SKM-1 treated with dmso at 0.1 percent for 144 hours (cell line): Measurements from ENCODE around the gene CDYL2.

Source experiments
- DNase-seq: peaks from one replicate; lab custom pipeline; 2025; ENCODE audit not compliant: unreplicated experiment; lab: John Stamatoyannopoulos, UW

Gene CDYL2

DNA sequence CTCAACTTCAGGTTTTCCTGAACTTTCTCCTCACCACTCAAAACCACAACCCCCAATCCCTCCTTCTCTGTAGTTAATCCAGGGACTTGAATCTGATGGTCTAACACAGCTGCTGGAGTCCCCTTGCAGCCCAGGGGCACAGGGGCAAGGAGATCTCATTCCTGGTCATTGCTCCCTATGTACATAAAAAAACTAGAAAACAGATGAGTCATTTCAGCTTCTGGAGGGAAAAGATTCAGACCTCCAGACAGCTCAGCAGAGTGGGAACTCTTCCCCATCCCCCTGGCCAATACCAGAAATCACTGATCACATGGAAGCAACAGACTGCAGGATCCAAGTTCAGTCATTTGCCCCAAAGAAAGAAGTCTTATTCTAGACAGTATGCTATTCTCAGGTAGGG, 201.5 kb downstream of the CDYL2 start:
- no peak for DNase-seq

DNA sequence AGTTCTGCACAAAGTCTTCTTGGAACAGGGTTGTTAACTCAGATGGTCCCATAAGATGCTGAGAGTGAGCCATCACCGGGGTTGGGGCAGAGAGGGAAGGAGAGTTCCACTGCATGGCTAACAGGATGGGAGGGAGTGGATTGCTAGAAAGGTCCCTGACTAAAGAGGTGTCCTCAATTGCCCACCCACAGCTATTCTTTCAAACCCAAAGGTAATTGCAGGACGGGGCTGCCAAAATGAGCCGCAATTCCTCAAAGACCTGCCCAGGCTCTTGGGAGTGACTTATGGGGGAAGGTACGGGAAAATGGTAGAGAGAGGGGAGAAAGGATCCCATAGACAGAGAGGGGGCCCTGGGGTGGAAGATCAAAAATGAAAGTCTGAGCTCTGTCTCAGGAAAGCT, 203.2 kb downstream of the CDYL2 start:
- no peak for DNase-seq

DNA sequence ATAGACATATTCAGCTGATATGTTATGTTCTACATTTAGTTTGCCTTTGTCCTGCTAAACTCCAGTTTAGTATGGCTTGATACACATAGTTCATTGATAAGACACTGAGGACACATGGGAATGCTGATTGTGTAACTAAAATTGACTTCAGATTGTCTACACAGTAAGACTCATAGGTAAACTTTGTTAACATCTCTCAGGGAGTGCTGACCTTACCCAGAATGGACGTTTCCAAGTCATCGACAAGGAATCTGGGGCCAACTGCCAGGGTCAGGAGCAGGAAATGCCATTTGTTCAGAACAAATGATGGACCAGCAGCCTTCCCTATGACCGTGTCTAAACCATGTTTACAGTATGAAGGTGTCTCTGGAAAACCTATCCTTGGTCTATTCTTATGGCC, 204.9 kb downstream of the CDYL2 start:
- no peak for DNase-seq

DNA sequence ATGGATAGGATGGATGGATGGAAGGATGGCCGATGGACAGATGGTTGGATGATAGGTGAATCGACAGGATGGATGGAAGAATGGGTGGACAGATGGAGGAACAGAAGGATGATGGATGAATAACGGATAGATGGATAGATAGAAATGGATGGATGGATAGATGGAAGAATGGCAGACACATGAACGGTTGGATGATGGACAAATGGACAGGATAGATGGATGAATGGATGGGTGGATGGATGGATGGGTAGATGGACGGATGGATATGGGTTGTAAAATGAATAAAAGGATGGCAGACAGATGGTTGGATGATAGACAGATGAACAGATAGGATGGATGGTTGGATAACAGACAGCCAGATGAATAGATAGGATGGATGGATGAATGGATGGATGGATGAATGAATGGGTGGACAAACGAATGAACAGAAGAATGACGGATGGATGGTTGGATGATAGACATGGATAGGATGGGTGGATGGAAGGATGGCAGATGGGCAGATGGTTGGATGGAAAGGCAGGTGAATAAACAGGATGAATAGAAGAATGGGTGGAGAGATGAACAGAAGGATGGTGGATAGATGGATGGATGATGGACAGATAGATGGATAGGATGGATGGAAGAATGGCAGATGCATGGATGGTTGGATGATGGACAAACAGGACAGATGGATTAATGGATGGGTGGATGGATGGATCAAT, 207.7 kb downstream of the CDYL2 start:
- no peak for DNase-seq

DNA sequence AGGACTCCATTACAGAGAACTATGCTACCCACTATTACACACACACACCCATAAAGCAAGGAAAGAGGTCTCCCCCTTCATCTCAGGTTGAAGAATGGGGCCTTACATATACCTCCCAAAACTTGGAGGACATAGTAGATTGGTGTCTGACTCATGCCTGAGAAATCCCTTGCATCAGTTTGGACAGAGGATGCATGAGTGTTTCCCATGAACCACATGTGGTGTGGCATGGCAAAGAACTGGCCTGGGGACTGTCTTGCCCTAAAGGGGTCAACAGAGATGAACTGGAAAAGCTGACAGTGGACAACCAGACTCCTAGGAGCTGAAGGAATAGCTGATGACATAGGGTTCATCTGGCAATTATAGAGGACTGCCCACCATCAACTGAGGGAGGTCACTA, 209.6 kb downstream of the CDYL2 start:
- no peak for DNase-seq

DNA sequence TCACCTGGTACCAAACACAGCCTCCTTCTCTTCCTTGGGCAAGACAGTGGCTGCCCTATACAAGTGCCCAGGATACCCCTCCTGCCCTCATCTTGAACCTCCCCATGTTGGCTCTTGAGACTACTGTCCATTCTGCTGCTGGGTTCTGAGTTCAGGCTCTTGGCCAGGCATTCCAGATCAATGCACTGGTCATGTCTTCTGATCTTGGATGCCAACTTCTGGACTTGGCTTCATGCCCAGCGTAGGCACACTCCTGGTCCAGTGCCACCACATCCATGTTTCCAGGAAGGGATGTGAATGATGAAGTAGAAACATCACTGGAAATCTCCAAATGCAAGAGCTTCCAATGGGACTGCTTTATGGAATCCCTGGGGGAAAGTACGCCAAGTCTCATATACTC, 212.1 kb downstream of the CDYL2 start:
- no peak for DNase-seq

DNA sequence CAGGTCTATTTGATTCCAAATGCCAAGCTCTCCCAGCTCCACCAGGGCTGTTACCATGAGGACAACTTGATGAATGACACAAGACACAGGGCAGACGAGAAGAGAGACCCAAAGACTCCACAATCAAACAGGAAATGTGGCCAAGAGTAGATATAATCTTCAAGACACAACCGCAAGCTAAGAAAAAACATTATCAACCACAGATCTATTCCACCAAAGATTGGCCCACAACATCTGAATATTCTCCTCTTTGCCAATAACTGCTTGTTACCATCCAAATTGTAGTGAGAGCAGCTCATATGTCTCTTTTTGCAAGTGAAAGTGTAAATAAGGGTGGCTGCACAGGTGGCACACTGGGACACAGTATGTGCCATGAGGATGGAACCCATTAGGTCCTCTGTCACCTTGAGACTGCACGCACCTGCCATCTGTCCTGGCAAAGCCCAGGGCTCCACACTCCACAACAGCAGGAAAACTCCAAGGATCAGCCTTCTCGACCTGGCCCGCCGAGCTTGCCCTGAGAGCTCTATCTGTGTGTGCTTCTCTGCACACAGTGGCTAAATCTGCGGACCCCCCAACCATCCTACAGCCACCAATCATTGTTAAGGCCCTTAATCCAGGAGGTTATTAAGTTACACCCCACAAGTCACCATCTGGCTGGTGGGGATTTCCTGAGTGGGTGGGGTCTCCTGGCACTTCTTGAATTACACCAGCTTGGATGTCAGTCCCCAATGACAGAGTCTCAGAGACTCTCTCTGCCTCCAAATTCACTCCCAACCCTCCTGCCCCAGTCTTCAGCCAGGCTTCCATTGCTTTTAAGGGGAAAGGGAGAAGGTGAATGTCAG, 213.1 kb downstream of the CDYL2 start:
- no peak for DNase-seq

DNA sequence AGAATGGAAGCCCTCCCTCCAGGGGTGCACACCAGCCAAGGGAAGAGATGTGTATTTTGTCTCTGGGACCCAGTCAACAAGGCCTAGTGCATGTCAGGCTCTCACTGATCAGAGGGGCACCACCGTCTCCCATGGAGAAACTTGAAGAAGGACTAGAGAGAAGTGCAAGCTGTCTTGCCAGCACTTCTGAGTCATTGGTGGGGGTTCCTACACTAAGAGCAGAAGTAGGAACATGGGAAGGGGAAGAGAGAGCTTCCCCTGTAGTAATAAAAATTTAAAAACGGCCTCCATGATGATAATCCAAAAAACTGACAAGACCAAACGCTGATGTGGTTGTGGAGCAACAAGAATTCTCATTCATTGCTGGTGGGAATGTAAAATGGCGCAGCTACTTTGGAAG, 217.3 kb downstream of the CDYL2 start:
- DNase-seq: no peak

DNA sequence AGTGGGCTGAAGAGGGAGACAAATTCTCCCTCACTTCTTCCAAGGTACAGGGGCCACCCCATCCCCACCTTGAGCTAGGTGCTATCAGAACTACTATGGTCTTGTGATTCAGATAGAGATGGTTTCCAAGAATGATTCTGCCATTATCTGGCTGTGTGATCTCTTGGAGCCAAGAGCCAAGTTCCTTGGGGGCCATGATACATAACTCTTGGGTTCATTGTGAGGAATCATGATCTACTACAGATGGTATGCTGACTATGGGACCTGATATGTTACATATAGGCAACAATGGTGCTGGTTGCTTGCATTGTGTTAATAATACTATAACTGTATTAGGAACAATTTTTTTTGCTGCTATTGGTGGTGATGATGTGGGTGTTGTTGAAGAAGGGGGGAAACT, 217.9 kb downstream of the CDYL2 start:
- DNase-seq: no peak

DNA sequence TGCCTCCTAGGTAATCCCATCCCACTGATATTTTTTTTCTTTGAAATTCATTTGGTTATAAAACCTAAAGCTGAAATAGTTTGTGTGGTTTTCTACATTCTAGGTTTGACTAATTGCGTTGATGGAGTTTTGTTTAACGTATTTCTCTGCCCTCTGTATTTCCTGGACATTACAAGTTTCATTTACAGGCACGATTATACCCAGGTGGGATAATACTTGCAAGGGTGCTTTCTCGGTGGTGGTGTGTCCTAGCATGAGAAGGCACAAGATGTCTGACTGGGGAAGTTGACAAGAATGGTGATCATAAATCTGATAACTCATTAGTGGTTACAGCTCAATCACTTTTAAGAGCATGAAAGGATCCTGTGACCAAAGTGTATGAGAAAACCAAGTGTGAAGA, 218.6 kb downstream of the CDYL2 start:
- DNase-seq: no peak

DNA sequence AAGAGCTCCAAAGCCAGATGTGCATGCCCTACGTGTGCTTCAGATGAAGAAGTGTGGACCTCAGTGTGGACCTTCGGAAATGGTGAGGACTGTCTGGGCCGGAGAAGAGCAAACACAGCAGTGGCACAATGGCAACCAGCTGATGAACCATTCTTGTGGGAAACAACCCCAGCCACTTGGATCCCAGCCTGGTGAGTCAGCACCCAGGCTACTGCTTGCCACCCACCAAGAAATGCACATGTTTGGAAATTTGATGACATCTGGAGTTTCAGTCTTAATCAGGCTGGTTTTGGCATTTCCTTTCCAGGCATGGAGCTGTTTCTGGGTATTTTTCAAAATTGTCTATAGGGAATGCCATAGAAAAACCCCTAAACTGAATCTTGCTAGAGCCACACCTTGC, 220.9 kb downstream of the CDYL2 start:
- no peak for DNase-seq

DNA sequence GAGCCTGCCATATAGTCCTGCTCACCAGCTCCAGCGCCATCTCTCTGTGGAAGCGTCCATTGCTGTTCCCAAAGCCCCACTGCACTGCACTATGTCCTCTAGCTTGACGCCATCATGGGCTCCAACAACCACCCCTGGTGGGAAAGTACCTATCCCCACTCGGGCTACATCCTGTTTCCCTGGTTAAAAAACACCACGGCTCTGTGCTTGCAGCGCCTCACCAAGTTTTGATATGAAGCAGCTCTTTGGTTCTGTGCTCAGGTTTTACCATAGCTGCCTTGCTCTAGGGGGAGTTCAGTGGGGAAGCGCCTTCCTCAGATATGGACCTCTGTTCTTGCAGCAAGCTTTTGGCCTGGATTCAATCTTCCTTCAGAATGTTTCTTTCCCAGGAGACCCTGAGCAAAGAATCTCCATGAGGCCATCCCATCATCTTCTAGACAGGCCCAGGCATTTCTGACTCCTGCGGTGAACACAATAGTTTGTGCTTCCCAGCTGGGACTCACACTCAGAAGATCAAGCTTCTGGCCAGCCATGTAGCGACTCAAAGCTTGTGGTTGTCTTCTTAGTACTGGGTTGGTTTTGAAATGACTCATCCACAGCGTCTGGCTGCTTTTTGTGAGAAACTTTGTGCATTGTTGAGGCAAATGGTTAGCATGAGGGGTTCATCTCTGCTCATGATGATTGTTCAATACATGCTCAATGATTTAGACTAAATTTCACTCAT, 224.1 kb downstream of the CDYL2 start:
- DNase-seq: no peak

DNA sequence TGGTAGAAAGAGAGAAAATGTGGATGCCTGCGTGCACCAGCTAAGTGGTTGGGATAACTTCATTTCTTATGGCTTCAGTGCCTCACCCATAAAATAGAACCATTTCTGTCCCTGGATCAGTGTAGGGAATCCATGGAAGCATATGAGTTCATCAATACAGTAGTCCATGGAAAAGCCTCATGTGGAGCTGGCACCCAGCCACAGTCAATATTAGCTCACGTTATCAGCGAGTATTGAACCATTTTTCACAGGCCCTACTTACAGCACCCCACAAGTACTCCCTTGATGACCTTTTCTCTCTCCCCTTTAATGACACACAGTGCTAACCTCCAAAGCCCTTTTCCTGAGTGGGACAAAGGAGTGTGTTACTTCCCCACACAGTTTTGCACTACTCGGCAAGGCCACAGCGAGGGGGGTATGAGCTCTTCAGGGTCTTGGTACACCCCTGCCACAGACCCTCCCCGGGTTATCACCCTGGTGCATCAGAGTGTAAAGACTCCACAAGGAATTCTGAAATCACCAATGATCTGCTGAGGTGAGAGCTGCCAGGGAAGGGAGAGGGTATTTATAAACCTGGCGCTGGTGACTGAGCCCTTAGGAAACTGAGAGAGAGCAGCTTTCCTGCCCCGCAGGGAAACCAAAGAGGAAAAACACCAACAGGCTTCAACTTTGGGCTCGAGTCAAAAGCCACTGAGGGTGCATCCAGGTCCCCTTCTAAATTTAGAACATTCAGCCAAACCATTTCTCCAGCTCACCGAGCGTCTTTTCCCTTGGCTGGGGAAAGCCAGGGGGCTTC, 226.7 kb downstream of the CDYL2 start:
- DNase-seq: no peak

DNA sequence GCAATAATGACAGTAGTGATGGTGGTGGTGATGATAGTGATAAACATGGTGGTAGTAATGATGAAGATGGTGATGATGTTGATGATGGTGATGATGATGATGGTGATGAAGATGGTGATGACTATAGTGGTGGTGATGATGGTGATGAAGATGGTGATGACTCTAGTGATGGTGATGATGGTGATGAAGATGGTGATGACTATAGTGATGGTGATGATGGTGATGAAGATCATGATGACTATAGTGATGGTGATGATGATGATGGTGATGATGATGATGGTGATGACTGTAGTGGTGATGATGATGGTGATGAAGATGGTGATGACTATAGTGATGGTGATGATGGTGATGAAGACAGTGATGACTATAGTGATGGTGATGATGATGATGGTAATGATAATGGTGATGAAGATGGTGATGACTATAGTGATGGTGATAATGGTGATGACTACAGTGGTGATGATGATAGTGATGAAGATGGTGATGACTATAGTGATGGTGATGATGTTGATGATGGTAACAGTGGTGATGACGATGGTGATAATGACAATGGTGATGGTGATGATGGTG, 228.0 kb downstream of the CDYL2 start:
- DNase-seq: no peak

DNA sequence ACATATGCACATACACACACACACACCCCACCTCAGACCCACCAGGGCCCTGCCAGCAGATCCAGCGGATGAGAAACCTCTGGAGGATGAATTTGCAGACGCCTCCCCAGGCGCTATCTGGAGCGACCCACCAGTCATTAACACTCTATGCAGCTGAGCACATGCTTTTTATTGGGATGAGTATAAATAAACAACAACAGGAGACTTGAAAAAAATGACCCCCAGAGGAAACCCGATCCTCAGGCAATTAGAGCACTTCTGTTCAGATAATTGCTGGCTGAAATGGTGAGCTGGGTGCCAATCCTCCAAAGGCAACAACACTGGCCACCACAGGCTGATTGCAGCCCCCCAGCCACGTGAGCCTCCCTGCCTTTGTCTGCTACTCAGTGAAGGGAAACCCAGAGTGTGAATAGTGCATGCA, 230.7 kb downstream of the CDYL2 start:
- DNase-seq: no peak

DNA sequence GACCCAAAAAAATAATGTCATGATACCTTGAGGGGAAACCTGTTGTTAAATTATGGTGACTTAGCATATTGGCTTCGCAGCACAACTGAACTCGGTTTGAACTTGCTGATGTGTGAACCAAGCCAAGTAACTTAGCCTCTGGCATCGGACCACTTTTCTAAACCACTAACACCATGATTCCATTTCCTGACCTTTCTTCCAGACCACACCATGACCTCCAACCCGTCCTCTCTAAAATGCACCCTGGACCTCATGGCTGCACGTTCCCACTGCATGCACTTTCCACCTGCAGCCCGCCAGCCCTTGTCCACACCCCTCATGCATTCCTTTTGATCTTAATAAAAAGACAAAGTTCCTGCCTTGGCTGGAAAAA, 234.3 kb downstream of the CDYL2 start:
- no peak for DNase-seq

DNA sequence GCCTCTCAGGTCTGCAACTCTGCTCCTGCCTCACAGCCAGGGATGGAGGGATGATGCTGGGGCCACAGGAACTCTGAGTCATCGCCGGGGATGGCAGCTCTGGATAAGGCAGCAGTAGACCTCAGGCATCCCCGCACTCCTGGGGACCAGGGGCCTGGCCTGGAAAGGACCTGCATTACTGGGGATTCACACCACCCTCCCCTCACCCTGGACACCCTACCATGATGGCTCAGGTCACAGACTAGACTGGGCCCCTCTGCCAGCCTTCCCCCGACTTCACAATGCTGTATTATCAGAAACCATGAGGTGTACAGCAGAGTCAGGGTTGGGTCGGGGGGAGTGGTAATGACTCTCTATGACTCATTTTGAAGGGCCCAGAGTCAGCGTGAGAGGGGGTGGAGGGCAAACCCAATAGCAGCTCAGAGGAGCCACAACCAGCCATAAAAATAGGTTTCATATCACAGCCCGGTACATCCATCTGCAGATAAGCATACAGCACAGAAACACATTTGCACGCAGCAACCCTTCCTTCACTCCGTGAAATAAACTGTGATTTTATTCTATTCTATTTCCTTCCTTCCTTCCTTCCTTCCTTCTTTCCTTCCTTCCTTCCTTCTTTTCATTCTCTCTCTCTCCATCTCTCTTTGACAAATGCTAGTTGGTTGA, 234.8 kb downstream of the CDYL2 start:
- DNase-seq: no peak

DNA sequence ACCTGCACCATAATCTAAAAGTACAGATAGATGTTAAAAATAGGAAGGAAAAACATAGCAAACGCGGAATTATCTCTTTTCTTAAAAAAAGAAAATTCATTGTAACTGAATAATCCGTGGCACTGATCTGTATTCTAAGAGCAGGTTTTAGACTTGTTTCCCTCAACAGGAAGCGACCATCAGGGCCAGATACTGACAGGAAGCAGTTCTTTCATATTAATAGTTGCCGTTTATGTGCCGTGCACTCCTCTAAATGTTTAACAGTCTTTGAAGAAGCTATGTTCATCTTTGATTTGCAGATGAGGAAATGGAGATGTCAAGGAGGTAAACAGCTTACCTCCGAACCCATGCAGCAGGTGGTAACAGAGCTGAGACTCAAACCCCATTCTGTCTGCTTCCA, 240.0 kb downstream of the CDYL2 start:
- DNase-seq: no peak

DNA sequence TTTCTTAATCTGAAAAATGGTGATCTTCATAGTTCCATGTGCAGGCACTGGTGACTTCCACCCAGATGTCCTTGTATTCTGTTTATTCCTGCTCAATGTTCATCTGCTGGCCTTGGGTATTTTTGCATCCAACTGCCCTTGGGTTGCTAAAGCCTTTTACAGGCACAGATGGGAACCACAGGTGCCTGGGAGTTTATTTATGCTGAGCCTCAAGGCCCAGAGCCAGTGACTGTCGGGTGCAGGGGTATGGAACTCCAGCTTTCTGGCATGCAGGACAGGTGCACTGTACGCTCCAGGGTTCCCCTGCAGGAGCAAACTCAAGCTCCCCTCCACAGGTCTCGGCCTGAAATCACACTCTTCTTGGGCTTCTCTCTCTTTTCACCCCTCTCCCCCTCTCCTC, 241.3 kb downstream of the CDYL2 start:
- DNase-seq: no peak

DNA sequence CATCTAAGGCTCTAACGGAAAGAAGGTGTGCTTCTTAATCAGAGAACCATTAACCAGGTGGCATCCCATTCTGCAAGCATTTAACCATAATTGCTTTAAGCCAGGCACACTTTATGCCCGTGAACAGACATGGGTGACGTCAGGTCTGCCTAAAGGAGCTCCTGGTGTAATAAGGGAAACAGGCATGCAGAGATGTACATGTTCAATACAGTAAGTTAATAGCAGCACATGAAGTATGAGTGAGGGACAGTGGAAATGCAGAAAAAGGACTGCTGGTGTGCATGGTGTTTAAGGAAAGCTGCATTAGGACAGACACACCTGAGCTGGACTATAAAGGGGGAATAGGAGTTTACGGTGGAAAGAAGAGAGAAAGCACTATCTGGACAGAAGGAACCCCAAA, 245.0 kb downstream of the CDYL2 start:
- DNase-seq: no peak
